ENCODE measurements around the gene EMC9.
"Not testable (repeated sequence)": the region's sequence is repeated elsewhere in the genome, so short reads cannot be mapped to it uniquely, and the experiment has no call there.

EMC9 gene

GRCh38 chr14:24108336-24108874 lies 33.0 kb downstream of the EMC9 start:
- H3K4me3 ChIP-seq (ENCODE audit: low read length): no peak overlapping the region
- TF ChIP-seq, protein P1, sequence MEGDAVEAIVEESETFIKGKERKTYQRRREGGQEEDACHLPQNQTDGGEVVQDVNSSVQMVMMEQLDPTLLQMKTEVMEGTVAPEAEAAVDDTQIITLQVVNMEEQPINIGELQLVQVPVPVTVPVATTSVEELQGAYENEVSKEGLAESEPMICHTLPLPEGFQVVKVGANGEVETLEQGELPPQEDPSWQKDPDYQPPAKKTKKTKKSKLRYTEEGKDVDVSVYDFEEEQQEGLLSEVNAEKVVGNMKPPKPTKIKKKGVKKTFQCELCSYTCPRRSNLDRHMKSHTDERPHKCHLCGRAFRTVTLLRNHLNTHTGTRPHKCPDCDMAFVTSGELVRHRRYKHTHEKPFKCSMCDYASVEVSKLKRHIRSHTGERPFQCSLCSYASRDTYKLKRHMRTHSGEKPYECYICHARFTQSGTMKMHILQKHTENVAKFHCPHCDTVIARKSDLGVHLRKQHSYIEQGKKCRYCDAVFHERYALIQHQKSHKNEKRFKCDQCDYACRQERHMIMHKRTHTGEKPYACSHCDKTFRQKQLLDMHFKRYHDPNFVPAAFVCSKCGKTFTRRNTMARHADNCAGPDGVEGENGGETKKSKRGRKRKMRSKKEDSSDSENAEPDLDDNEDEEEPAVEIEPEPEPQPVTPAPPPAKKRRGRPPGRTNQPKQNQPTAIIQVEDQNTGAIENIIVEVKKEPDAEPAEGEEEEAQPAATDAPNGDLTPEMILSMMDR (IDR thresholded peaks at IDR 0.05; ENCODE audit: insufficient read depth, low read depth, low read length, missing control alignments): no peak
- no peak for DNase-seq (ENCODE audit: low read depth)

- TF ChIP-seq, protein P1 (IDR thresholded peaks at IDR 0.05; ENCODE audit: insufficient read depth, low read depth, low read length, missing control alignments): no peak
- no peak for DNase-seq (ENCODE audit: low read depth)
- H3K4me3 ChIP-seq (ENCODE audit: low read length): no peak overlapping the region
These were observed 34.6 kb downstream of the EMC9 start for GRCh38 chr14:24106672-24107271.

DNA sequence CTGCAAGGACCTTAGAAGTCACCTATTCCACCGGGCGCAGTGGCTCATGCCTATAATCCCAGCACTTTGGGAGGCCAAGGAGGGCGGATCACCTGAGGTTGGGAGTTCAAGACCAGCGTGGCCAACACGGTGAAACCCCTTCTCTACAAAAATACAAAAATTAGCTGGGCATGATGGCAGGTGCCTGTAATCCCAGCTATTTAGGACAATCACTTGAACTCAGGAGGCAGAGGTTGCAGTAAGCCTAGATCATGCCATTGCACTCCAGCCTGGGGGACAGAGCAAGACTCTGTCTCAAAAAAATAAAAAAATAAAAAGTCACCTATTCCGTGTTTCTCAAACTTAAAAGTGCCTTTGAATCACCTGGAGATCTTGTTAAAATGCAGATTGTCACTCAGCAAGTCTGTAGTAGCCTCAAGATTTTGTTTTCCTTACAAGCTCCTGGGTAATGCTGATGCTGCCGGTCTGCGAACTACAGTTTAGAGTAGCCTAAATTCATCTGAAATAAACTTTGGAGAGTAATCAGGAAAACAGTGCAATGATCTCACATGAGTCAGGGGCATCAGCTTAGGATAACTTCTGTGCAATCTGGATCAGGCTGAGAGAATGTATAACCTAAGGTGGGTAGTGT lies 35.7 kb downstream of the EMC9 start:
- not testable (repeated sequence) for H3K4me3 ChIP-seq (ENCODE audit: low read length); DNase-seq (ENCODE audit: low read depth)

DNA sequence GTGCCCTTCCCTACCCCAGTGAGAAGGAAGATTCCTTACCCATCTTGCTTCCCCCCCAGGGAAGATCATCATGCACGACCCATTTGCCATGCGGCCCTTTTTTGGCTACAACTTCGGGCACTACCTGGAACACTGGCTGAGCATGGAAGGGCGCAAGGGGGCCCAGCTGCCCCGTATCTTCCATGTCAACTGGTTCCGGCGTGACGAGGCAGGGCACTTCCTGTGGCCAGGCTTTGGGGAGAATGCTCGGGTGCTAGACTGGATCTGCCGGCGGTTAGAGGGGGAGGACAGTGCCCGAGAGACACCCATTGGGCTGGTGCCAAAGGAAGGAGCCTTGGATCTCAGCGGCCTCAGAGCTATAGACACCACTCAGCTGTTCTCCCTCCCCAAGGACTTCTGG lies 37.9 kb downstream of the EMC9 start:
- no peak overlapping the region for H3K4me3 ChIP-seq (ENCODE audit: low read length)
- TF ChIP-seq, protein P1 (IDR thresholded peaks at IDR 0.05; ENCODE audit: insufficient read depth, low read depth, low read length, missing control alignments): no peak
- no peak for DNase-seq (ENCODE audit: low read depth)

DNA sequence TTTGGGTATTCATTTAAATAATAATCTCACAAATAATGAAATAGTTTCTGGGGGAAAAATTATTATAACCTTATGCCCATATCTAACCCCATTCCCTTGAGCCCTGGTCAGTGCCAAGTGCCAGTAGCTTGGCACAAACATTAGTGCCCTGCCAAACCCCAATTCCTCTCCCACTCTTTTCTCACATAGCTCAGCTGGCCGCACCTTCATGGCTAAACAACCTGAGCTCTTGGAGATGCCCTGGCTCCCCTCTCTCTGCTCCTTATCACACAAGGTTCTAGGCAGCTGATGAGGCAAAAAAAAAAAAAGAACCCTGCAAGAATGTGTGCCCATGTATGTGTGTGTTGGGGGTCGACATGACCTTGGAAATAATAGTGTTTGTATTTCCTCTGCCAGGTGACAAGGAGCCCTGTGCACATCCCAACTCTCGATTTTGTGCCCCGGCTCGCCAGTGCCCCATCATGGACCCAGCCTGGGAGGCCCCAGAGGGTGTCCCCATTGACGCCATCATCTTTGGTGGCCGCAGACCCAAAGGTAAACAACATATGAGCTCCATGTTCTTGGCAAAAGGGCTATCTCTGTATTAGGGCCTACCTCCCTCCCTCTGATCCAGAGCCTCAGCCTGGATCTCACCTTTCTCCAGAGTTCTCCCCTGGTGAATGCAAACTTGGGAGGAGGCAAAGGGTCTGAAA lies 38.9 kb downstream of the EMC9 start:
- TF ChIP-seq, protein P1 (IDR thresholded peaks at IDR 0.05; ENCODE audit: insufficient read depth, low read depth, low read length, missing control alignments): no peak
- no peak for DNase-seq (ENCODE audit: low read depth)
- no peak overlapping the region for H3K4me3 ChIP-seq (ENCODE audit: low read length)

DNA sequence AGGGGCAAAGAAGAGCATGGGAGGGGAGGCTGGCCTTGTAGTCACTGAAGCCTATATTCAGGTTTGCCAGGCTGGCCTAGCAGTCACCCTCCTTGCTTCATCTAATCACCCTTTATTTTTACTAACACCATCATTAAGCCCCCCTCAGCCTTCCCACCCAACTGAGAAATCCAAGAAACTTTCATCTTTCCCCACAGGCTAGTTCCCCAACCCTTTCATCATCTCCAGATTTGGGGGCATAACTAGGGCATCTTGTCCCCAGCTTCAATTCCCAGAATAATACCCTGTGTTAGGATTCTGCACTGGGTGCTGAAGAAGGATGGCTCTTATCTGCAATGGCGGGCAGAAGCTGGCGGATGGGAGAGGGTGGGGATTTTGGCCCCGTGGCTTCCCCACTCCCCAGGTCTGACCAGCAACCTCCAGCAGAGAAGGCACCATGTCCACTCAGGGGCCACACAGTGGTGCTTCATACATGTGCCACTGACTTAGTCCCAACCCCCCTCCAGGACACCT lies 40.4 kb downstream of the EMC9 start:
- TF ChIP-seq, protein P1 (IDR thresholded peaks at IDR 0.05; ENCODE audit: insufficient read depth, low read depth, low read length, missing control alignments): no peak
- H3K4me3 ChIP-seq (ENCODE audit: low read length): no peak overlapping the region
- DNase-seq (ENCODE audit: low read depth): no peak
